ENCODE data around the gene PRAMEF14.
"Not testable (repeated sequence)": the region's sequence is repeated elsewhere in the genome, so short reads cannot be mapped to it uniquely, and the experiment has no call there.

GRCh38 chr1:13378983-13379382, 32.0 kb upstream of the PRAMEF14 start:
- TF ChIP-seq CTCF (IDR thresholded peaks at IDR 0.05); POLR2AphosphoS5 (IDR thresholded peaks at IDR 0.05; ENCODE audit: insufficient read depth in 1 of 2, low read depth in 1 of 2): not testable (repeated sequence)

Data from vagina (tissue), 2 donors.